HCT116 (cell line): ENCODE data around the gene MNT.

Source experiments
- CTCF ChIP-seq, 3 experiments: fragments of 200-600 bp in 1 of 3; sonication (generic) in 1 of 3; IDR thresholded peaks in 2 of 3; conservative IDR thresholded peaks in 1 of 3; 2 replicates each; pipeline ENCODE4 v1.5.1; 2012 to 2017; ENCODE audit warnings: low read depth in 2 of 3, low read length in 2 of 3, antibody characterized with exemption in 1 of 3, borderline replicate concordance in 1 of 3, control low read depth in 1 of 3, mild to moderate bottlenecking in 1 of 3, mixed read lengths in 1 of 3, mixed run types in 1 of 3, moderate library complexity in 1 of 3; ENCODE audit not compliant: insufficient read depth in 1 of 3
- TF ChIP-seq, protein P1 (sequence below): IDR thresholded peaks from 2 replicates; pipeline ENCODE4 v1.6.1; 2012; ENCODE audit warnings: low read depth

DNA sequence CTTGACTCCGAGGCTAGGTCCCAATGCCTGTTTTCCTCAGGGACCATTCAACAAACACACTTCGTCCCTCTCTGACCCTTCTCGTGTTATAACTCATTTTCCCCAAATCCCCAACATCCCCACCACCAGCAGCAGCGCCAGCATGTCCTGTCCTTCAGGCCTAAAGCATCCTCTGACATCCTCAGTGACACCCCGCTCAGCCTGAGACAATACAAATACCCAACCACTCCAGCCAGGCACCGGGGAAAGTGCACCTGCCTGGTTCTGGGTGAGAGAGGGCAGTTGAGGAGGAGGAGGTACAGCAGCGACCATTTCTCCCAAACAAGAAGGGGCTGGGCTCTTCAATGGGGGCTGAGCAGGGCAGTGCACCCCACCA, 4.7 kb downstream of the MNT start:
- TF ChIP-seq CTCF (IDR thresholded peaks at IDR 0.05 in 2 of 3, conservative IDR thresholded peaks at IDR 0.05 in 1 of 3; ENCODE audit: borderline replicate concordance in 1 of 3, insufficient read depth in 1 of 3, low read depth in 2 of 3, low read length in 2 of 3) = no peak
- TF ChIP-seq, protein P1, sequence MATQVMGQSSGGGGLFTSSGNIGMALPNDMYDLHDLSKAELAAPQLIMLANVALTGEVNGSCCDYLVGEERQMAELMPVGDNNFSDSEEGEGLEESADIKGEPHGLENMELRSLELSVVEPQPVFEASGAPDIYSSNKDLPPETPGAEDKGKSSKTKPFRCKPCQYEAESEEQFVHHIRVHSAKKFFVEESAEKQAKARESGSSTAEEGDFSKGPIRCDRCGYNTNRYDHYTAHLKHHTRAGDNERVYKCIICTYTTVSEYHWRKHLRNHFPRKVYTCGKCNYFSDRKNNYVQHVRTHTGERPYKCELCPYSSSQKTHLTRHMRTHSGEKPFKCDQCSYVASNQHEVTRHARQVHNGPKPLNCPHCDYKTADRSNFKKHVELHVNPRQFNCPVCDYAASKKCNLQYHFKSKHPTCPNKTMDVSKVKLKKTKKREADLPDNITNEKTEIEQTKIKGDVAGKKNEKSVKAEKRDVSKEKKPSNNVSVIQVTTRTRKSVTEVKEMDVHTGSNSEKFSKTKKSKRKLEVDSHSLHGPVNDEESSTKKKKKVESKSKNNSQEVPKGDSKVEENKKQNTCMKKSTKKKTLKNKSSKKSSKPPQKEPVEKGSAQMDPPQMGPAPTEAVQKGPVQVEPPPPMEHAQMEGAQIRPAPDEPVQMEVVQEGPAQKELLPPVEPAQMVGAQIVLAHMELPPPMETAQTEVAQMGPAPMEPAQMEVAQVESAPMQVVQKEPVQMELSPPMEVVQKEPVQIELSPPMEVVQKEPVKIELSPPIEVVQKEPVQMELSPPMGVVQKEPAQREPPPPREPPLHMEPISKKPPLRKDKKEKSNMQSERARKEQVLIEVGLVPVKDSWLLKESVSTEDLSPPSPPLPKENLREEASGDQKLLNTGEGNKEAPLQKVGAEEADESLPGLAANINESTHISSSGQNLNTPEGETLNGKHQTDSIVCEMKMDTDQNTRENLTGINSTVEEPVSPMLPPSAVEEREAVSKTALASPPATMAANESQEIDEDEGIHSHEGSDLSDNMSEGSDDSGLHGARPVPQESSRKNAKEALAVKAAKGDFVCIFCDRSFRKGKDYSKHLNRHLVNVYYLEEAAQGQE = no peak
